Stimulated activated CD4-positive, alpha-beta T cell treated with anti-CD3 and anti-CD28 coated beads, Interleukin-1b, Interleukin-23, amount 100 ng/mL, for 24 hours (primary cell): ENCODE data around the gene PAK4.
A peak's percentile ranks its signal among the peaks of the same experiment; 100 is the strongest.
"Not testable (repeated sequence)": the region's sequence is repeated elsewhere in the genome, so short reads cannot be mapped to it uniquely, and the experiment has no call there.

ENCODE experiments used
- DNase-seq, 4 experiments: peaks; one replicate each; pipeline ENCODE4 v3.0.0-alpha.2; 2020; ENCODE audit warnings: low read depth in 4 of 4, low spot score in 1 of 4

The PAK4 gene

DNA sequence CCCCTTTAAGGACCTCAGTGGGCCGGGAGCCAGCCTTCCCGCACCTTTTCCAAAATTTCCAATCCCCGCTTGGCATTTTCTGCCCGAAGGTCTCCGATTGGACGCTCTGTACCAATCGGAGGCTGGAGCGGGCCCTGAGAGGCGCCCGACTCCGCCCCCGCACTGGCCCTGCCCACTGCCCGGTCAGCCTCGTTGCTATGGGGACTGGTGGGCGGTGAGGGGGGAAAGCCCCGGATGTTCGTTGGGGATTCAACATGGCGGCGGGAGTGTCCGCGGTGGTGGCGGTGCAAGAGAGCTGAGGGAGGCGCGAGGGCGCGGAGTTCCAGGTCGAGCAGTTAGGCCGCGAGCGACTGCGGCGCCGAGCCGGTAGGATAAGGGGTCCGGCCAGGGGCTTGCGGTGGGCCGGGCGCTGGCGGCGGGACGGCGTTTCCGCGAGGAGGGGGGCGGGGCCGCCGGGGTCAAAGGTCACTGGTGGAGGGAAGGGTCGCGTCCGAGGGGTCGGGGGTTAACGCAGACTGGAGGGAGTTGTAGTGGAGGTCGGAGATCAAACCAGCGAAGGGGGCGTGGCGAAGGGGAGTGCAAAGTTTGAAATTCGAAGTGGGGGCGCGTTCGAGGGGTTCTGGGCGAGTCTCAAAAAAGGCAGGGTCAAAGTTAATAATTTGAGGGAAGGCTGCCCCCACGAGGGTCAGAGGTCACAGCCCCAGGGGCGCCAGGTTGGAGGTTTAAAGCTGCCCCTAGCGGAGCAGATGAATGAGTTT lies at the start of gene PAK4:
Gene PAK4, plus strand, starts transcription at position 233 of the 758 bp plus-strand sequence. CDS start 43,768 bp downstream, outside the sequence.
- DNase-seq = peak; percentile 94 to 99 (median 98)

DNA sequence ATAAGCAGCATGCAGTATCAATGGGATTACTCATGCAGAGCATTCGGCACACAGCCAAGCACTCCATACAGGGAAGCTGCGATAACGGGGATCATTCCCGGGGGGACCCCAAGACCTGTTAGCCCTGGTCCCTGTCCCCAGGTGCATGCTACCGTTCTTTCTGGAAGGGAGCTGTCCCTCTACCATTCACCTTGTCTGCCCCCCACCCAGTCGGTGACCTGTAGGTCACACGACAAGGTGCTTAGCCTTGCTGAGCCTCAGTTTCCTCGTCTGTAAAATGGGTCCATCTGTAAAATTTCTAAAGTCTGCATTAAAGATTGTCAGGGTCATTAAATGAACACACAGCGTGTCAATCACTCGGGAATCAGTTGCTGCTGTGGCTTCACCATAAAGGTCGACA lies 48.3 kb upstream of the PAK4 start:
- no peak for DNase-seq

DNA sequence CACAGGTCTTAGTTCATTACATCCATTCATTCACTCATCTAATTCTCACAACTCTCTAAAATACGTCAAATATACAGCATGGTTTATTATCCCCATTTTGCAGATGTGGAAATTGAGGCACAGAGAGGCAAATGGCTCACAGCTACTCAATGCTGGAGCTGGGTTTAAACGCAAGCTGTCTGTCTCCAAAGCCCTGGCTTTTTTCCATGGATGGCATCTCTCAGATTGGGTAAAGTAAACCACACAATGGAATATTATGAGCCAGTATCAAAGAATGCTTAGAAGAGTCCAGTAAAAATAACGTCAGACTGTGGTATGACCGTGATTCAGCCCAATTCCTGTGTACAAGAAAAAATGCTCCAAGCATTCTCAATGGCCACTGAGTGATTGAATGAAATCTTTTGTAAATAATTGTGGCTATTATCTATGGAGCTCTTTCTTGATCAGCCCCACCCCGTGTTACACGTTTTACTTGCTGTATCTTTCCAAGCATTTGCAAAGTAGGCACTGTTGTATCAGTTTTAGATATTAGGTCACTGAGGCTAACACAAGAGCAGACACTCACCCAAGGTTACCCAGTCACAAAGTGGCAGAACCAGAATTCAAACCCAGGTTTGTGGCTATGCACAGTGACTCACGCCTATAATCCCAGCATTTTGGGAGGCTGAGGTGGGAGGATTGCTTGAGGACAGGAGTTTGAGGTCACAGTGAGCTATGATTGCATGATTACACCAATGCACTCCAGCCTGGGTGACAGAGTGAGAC lies 47.0 kb upstream of the PAK4 start:
- DNase-seq = no peak

DNA sequence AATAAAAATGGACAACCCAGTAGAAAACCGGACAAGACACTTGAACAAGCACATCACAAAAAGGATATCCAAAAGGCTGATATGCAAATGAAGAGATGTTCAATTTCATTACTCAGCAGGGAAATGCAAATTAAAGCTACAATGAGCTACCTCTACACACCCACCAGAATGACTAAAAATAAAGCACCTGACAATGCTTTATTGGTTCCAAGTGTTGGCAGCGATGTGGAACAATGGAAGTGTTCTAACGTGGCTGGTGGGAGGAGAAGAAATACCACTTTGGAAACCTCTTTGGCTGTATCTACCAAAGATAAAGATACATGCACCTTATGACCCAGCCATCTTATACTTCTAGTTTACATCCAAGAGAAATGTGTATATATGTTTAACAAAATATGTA lies 45.2 kb upstream of the PAK4 start:
- no peak for DNase-seq

DNA sequence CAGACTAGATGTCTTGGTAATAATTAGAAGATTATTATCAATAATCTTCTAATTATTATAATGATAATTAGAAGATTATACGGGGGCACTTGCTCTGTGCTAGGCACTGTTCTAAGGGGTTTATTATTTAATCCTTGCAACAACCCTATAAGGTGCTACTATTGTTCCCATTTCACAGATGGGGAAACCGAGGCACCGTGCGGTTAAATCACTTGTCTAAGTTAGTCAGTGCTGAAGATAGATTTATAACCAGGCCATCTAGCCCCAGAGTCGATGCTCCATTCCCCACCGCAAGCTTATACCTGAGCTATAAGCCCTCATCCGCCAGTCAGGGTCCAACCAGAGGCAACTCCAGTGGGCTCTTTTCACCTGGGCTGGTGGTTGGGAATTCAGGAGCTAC lies 43.4 kb upstream of the PAK4 start:
- no peak for DNase-seq

DNA sequence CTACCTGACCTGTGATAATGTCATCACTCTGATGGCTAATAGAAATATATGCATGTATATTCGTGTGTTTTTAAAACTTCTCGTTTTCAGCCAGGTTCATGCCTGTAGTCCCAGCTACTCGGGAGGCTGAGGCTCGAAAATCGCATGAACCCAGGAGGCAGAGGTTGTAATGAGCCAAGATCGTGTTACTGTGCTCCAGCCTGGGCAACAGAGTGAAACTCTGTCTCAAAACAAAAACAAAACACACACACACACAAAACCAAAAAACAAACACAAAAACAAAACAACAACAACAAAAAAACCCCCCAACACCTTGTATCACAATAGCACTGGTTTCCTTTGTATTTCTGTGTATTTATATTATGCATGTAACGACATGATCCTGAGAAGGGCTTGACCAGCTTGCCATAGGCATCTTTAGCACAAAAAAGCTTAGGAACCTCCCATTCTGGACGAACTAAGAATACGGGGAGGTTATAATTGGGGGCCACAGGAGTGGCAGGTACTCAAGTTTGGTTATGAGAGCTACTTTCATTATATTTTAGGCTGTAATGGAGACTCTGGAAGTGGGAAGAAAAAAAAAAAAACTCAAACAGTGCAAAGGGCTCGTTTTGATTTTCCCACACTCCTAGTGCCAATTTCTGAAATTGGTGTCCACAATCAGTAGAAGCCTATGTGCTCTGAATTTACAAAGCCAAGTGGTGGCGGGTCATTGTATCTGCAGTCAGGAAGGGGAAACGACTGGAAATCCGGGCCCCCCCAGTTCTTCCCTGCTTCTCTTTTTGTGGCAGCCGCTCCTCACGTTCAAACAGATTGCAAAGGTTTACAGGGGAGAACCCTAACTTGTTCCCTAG lies 42.6 kb upstream of the PAK4 start:
- DNase-seq = no peak

DNA sequence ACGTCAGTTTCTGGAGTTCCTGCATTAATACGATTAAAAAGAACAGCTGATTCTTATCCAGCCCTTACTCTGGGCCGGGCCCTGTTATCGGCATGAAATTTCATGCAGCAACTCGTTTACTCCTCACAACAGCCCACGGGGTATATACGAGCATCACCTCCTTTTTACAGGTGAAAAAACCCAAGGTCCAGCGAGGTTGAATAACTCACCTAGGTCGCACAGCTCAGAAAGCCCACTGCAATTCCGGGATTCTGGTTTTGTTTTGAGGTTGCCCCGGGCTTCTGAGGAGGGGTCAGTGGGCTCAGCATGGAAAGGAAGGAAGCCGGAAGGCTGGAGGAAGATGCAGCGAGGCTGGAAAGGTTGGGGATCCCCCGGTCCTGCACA lies 42.0 kb upstream of the PAK4 start:
- no peak for DNase-seq

DNA sequence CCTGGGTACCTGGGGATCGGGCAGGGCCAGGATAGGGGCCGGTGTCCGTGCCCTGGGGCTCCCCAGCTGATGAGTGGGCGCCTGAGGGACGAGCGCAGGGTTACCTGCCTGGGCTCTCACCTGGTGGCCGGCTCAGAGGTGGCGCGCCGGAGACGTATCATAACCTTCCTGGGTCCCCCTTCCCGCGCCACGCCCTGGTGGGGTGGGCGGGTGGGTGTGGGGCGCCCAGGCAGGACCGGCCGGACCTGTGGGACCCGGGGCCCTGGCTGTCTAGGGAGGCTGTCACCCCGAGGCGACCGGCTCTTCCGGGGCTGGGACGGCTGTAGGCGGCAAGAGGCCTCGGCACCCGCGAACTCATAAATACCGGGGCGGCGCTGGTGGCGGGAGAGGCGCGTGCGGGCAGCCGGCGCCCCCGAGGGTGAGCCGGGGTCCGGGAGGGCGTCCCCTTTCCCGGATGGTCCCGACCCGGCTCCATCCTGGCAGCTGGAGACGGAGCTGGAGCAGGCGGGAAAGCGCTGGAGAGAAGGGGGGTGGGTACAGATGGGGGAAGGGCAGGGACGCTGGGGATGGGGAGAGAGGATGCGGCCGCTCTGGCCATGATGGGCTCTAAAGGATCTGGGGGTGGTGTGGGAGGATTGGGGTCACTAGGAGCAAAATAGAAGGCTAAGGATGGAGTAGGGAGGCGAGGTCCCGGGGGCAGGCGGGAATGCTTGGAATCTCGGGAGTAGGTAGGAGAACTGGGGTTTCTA lies 41.4 kb upstream of the PAK4 start, which contains the start of gene ACP7:
Gene ACP7, plus strand, starts transcription at position 386 of the 749 bp plus-strand sequence. CDS start 902 bp downstream, outside the sequence.
- DNase-seq = peak in 2 of 4 experiments; percentile 7

DNA sequence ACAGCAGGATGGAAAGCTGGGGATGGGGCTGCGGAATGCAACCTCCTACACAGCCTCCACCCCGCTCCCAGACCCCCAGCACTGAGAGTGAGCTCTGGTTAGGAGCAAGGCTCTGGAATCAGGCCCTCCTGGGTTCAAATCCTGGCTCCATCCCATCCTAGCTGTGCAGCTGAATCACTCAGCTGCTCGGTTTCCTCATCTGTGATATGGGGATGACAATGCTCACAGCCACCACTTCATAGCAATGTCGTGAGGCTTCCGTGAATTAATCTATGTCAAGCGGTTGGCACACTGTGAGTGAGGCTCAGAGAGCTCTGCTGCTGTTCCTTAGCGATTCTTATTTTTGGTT lies 40.9 kb upstream of the PAK4 start:
- no peak for DNase-seq

DNA sequence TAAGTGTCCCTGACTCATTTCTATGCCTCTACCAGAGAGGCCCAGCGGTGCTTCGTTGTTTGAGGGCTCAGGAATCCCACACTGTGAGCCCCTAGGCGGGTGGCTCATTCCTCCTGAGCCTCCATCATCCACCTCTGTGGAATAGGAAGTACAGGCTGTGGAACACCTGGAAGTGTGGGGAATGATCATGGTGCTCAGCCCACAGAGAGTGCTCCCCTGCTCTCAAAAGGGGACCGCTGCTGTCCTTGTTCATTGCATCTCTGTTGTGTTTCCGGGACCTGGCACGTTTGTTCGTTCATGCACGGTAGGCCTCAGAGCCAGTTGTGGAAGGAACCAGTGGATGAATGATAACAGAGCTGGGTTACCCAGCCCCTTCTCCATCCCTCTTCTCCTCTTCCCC lies 40.2 kb upstream of the PAK4 start:
- DNase-seq = no peak

DNA sequence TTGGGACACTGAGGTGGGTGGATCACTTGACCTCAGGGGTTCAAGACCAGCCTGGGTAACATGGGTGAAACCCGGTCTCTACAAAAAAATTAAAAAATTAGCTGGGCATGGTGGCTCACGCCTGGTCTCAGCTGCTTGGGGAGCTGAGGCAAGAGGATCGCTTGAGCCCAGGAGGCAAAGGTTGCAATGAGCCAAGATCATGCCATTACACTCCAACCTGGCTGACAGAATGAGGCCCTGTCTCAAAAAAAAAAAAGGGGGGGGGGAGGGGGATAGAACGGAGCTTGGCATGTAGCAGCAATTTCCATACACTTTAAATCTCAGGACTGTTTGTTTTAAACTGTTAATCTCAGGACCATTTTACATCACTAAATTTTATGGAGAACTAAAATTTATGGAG lies 39.2 kb upstream of the PAK4 start:
- no peak for DNase-seq

DNA sequence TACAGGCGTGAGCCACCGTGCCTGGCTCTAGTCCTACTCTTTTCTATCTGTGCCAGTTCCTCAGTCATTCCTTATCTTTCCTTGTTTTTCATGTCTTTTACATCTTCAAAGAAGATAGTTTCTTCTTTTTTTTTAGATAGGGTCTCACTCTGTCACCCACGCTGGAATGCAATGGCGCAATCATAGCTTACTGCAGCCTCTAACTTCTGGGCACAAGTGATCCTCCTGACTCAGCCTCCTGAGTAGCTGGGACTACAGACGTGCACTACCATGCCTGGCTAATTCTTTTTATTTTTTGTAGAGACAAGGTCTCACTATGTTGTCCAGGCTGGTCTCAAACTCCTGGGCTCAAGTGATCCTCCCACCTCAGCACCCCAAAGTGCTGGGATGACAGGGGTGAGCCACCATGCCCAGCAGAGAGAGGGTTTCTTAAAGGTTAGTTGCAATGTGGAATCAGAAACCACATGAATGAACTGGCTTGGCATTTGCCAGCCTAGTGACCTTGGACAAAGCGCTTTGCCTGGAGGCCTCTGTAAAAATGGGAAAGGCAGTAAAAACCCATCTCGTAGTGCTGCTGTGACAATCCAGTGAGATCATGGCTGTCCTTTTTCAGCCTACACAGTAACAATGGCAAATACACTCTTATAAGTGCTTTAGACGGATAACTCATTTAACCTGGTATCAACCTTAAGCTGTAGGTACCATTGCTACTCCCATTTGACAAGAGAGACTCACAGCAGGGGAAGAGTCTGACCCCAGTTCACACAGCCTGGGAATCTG lies 37.5 kb upstream of the PAK4 start:
- DNase-seq = no peak

DNA sequence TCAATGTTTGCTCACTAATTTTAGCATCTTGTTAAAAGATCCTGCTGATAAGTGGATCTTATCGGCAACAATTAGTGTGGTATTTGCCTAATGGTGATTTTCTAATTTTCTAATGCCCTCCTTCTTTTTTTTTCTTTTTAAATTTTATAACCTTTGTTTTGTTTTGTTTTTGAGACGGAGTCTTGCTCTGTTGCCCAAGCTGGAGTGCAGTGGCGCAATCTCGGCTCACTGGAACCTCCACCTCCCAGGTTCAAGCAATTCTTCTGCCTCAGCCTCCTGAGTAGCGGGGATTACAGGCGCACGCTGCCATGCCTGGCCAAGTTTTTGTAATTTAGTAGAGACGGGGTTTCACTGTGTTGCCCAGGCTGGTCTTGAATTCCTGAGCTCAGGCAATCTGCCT lies 35.6 kb upstream of the PAK4 start:
- DNase-seq = not testable (repeated sequence)

DNA sequence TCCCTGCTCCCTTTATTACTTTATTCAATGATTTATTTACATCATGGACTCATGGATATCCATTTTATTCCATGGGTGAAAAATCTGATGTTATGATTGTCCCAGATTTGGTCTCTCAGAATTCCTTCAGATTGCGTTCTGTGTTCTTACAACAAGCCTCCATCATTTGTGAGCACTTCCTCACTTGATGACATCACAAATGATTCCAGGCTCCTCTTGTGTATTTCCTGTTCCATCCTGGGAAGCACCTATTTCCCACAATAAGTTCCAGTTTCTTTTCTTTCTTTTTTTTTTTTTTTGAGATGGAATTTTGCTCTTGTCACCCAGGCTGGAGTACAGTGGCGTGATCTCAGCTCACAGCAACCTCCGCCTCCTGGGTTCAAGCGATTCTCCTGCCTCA lies 34.7 kb upstream of the PAK4 start:
- DNase-seq = no peak

DNA sequence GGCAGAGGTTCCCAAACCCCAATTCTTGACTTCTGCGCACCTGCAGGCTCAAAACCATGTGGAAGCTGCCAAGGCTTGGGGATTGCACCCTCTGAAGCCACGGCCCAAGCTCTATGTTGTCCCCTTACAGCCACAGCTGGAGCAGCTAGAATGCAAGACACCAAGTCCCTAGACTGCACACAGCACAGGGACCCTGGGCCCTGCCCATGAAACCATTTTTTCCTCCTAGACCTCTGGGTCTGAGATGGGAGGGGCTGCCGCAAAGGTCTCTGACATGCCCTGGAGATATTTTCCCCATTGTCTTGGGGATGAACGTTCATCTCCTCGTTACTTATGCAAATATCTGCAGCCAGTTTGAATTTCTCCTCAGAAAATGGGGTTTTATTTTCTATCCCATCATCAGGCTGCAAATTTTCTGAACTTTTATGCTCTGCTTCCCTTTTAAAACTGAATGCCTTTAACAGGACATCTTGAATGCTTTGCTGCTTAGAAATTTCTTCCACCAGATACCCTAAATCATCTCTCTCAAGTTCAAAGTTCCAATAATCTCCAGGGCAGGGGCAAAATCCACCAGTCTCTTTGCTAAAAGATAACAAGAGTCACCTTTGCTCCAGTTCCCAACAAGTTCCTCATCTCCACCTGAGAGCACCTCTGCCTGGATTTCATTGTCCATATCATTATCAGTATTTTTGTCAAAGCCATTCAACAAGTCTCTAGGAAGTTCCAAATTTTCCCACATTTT lies 29.6 kb upstream of the PAK4 start:
- DNase-seq = not testable (repeated sequence)

DNA sequence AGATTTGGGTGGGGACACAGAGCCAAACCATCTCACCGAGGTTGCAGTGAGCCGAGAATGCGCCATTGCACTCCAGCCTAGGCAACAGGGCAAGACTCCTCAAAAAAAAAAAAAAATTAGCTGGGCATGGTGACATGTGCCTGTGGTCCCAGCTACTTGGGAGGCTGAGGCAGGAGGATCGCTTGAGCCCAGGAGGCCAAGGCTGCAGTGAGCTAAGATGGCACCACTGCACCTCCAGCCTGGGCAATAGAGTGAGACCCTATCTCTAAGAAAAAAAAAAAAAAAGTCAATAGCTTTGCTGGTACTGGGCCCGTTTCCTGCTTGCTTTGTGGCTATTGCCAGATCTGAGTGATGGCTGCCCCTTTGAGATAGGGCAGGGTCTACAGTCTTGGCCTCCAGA lies 28.3 kb upstream of the PAK4 start:
- no peak for DNase-seq

DNA sequence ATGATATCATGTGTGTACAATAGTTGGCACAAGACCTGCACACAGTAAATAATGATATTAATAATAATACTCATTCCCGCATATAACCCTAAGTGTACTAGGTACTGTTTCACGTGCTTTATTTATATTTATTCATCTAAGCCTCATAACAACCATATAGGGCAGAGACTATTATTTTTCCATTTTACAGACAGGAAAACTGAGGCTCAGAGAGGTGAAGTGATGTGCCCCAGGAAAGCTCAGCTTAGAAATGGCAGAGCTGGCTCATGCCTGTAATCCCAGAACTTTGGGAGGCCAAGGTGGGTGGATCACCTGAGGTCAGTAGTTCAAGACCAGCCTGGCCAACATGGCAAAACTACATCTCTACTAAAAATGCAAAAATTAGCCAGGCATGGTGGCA lies 27.9 kb upstream of the PAK4 start:
- no peak for DNase-seq

DNA sequence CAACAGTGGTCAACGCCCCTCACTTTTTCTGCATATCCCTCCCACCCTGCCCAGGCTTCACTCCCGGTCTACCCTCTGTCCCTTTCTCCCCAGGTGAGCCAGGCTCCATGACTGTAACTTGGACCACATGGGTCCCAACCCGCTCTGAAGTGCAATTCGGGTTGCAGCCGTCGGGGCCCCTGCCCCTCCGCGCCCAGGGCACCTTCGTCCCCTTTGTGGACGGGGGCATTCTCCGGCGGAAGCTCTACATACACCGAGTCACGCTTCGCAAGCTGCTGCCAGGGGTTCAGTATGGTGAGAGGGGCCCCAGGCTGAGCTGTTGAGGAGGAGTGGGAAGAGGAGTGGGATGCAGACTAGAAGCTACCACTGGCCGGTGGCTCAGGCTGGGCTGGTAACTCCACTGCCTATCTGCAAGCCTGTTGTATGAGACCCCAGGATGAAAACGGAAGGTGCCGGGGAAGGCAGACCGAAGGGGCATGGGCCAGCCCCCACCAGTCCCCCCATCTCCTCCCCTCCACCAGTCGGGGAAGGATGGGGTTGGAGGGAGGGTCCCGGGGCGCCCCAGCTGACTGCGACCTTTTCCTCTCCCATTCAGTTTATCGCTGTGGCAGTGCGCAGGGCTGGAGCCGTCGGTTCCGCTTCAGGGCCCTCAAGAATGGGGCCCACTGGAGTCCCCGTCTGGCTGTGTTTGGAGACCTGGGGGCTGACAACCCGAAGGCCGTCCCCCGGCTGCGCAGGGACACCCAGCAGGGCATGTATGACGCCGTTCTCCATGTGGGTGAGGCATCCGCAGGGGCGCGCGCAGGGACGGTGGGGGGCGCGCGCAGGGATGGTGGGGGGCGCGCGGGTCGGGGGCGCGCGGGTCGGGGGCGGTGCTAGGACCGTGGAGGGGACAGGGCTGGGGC lies 27.0 kb upstream of the PAK4 start:
- DNase-seq = no peak
